Esophagus muscularis mucosa (tissue), 4 donors: ENCODE measurements around the gene HK1. TPM values are rescaled to one million over a fixed set of nuclear protein-coding genes. Genes with fewer than 3 reads are reported as not detected.
"Not testable (repeated sequence)": the region's sequence is repeated elsewhere in the genome, so short reads cannot be mapped to it uniquely, and the experiment has no call there.

ENCODE experiments used
- DNase-seq: peaks from one replicate; pipeline ENCODE4 v3.0.0-alpha.2; 2017; ENCODE audit errors: extremely low spot score
- H3K27ac ChIP-seq, 4 donors: fragments of 200-600 bp; sonication (generic); replicated peaks in 1 of 4; 1 replicate in 3 of 4; 2 replicates in 1 of 4; pipeline ENCODE4 v1.5.1; 2016 to 2019; ENCODE audit warnings: mild to moderate bottlenecking in 1 of 4
- H3K27me3 ChIP-seq, 4 donors: fragments of 200-600 bp; sonication (generic); one replicate each; pipeline versions ENCODE4 v1.5.1 to v1.6.0; 2016 to 2019
- H3K36me3 ChIP-seq, 4 donors: fragments of 200-600 bp; sonication (generic); one replicate each; pipeline ENCODE4 v1.5.1; 2016 to 2019
- H3K4me1 ChIP-seq, 4 donors: fragments of 200-600 bp; sonication (generic); one replicate each; pipeline ENCODE4 v1.5.1; 2016 to 2019
- H3K4me3 ChIP-seq, 4 donors: fragments of 200-600 bp; sonication (generic); 1 replicate in 2 of 4; 2 replicates in 2 of 4; pipeline ENCODE4 v1.5.1; 2016 to 2019; ENCODE audit warnings: mild to moderate bottlenecking in 4 of 4, moderate library complexity in 1 of 4
- H3K9me3 ChIP-seq, 4 donors: fragments of 200-600 bp; sonication (generic); 1 replicate in 3 of 4; 2 replicates in 1 of 4; pipeline ENCODE4 v1.5.1; 2016 to 2019
- CTCF ChIP-seq, 3 experiments: fragments of 200-600 bp in 2 of 3; fragments of 450-650 bp in 1 of 3; sonication (generic) in 2 of 3; IDR thresholded peaks; one replicate each; pipeline ENCODE4 v1.5.1; 2017 to 2019; ENCODE audit warnings: antibody characterized with exemption in 3 of 3, mild to moderate bottlenecking in 2 of 3, moderate library complexity in 1 of 3
- EP300 ChIP-seq: sonication (generic); formaldehyde crosslinking; IDR thresholded peaks from one replicate; pipeline ENCODE4 v1.6.1; 2017; ENCODE audit warnings: antibody characterized with exemption
- POLR2A ChIP-seq: fragments of 450-650 bp; IDR thresholded peaks from one replicate; pipeline ENCODE4 v1.6.1; 2017; ENCODE audit warnings: antibody characterized with exemption, moderate library complexity, mild to moderate bottlenecking, low read depth
- POLR2AphosphoS5 ChIP-seq, 2 donors: sonication (generic); formaldehyde crosslinking; IDR thresholded peaks; one replicate each; pipeline ENCODE4 v1.6.1; 2017; ENCODE audit warnings: antibody characterized with exemption in 2 of 2
- WGBS: methylation state at CpG from one replicate; pipeline ENCODE4 v1.1.5; 2018; 5-methylcytosine and 5-hydroxymethylcytosine counted together
- intact Hi-C: fragments of 100-400 bp; cut with DNase I; formaldehyde crosslinking; loops from one replicate; pipeline ENCODE4 v1.15.1; 2023
- total RNA-seq, 4 donors: library from RNA; depleted of rRNA; stranded (reverse); fragments of >200 nt; gene quantifications; one replicate each; pipeline versions ENCODE4 v1.1.0 to v1.2.1, GENCODE V29; 2016

Gene HK1
- total RNA-seq, 4 donors from 2014 or later = 114 to 188 (median 151) TPM

GRCh38 chr10:69248117-69248730 is 30.1 kb upstream of the HK1 start:
- Histone ChIP-seq H3K27me3 (no peaks in the 10 kb centered on the region), H3K4me1 (no peaks in the 10 kb centered on the region), H3K9me3 (no peaks in the 10 kb centered on the region), H3K4me3 (no peak overlapping the region), H3K36me3 (no peaks in the 10 kb centered on the region), H3K27ac (no peak overlapping the region)
- TF ChIP-seq POLR2A (no peak), CTCF (IDR thresholded peaks at IDR 0.05) (no peak), POLR2AphosphoS5 (IDR thresholded peaks at IDR 0.05) (no peak), EP300 (no peak)
- intact Hi-C loops = no loop called here
- WGBS = 82% methylated on average over 24 of the region's 24 CpGs
- DNase-seq = no peak

- H3K27ac ChIP-seq = no peak overlapping the region
- no peak for DNase-seq
- 91% methylated on average over 11 of the region's 14 CpGs for WGBS
- no peaks in the 10 kb centered on the region for H3K36me3 ChIP-seq
- intact Hi-C loops = no loop called here
- no peaks in the 10 kb centered on the region for H3K4me1 ChIP-seq
- no peak overlapping the region for H3K4me3 ChIP-seq
- H3K27me3 ChIP-seq = no peaks in the 10 kb centered on the region
- TF ChIP-seq POLR2A (no peak), CTCF (IDR thresholded peaks at IDR 0.05) (no peak), EP300 (no peak), POLR2AphosphoS5 (IDR thresholded peaks at IDR 0.05) (no peak)
- H3K9me3 ChIP-seq = no peaks in the 10 kb centered on the region
Measured at GRCh38 chr10:69250041-69250440, 28.3 kb upstream of the HK1 start.

GRCh38 chr10:69251417-69251816 is 26.9 kb upstream of the HK1 start:
- intact Hi-C loops, H3K27me3 ChIP-seq, DNase-seq, H3K9me3 ChIP-seq, H3K27ac ChIP-seq, H3K4me3 ChIP-seq, H3K36me3 ChIP-seq, H3K4me1 ChIP-seq: not testable (repeated sequence)
- WGBS = 98% methylated on average over 2 of the region's 2 CpGs

- intact Hi-C loops = no loop called here
- DNase-seq = no peak
- no peak for TF ChIP-seq CTCF (IDR thresholded peaks at IDR 0.05)
- no peak for TF ChIP-seq EP300
- TF ChIP-seq POLR2A = no peak
- no peaks in the 10 kb centered on the region for H3K4me1 ChIP-seq
- no peak overlapping the region for H3K27ac ChIP-seq
- WGBS = 80% methylated on average over 3 of the region's 3 CpGs
- no peaks in the 10 kb centered on the region for H3K9me3 ChIP-seq
- no peaks in the 10 kb centered on the region for H3K27me3 ChIP-seq
- H3K36me3 ChIP-seq = no peaks in the 10 kb centered on the region
- no peak overlapping the region for H3K4me3 ChIP-seq
Measured at GRCh38 chr10:69253171-69253570, 25.1 kb upstream of the HK1 start.

- 81% methylated on average over 7 of the region's 7 CpGs for WGBS
- TF ChIP-seq POLR2A (no peak), CTCF (IDR thresholded peaks at IDR 0.05) (no peak), EP300 (no peak), POLR2AphosphoS5 (IDR thresholded peaks at IDR 0.05) (no peak)
- no peaks in the 10 kb centered on the region for H3K36me3 ChIP-seq
- H3K27ac ChIP-seq = no peak overlapping the region
- H3K27me3 ChIP-seq = no peaks in the 10 kb centered on the region
- intact Hi-C loops = no loop called here
- no peak for DNase-seq
- H3K4me3 ChIP-seq = no peak overlapping the region
- H3K9me3 ChIP-seq = no peaks in the 10 kb centered on the region
- H3K4me1 ChIP-seq = no peaks in the 10 kb centered on the region
Measured at GRCh38 chr10:69254877-69255276, 23.4 kb upstream of the HK1 start.
